ENCODE measurements around the gene TAL2.

GRCh38 chr9:105686936-105687335, 24.7 kb downstream of the TAL2 start:
- TF ChIP-seq SIN3A (IDR thresholded peaks at IDR 0.05; ENCODE audit: borderline replicate concordance, insufficient read depth, low read length): no peak
- TF ChIP-seq REST (IDR thresholded peaks at IDR 0.05; ENCODE audit: insufficient read depth in 1 of 2, low read depth in 2 of 2, low read length in 2 of 2): no peak
- TF ChIP-seq POLR2AphosphoS5 (IDR thresholded peaks at IDR 0.05; ENCODE audit: low read depth, low read length): no peak

Data from PFSK-1 (cell line).